Astrocyte of the spinal cord (primary cell): Measurements from ENCODE around the gene EVPL.
"Not testable (repeated sequence)": the region's sequence is repeated elsewhere in the genome, so short reads cannot be mapped to it uniquely, and the experiment has no call there.

Experiments used
- DNase-seq: peaks from one replicate; pipeline ENCODE4 v3.0.0; 2011; ENCODE audit warnings: low read depth, low spot score
- H3K4me3 ChIP-seq: 2 replicates; pipeline ENCODE4 v1.5.1; 2011; ENCODE audit warnings: low read depth, mild to moderate bottlenecking, low read length, moderate library complexity
- in situ Hi-C: cut with HindIII; loops from 2 replicates; pipeline ENCODE4 v1.10.0; 2017; ENCODE audit warnings: low sequenced_read_pairs
- TF ChIP-seq, protein P1 (sequence below): IDR thresholded peaks from 2 replicates; pipeline ENCODE4 v1.5.1; 2012; ENCODE audit warnings: low read depth, mild to moderate bottlenecking, low read length, inconsistent platforms

The EVPL gene

GRCh38 chr17:76071531-76072147, 44.5 kb upstream of the EVPL start:
- in situ Hi-C loops, result no loop called here
- TF ChIP-seq, protein P1, sequence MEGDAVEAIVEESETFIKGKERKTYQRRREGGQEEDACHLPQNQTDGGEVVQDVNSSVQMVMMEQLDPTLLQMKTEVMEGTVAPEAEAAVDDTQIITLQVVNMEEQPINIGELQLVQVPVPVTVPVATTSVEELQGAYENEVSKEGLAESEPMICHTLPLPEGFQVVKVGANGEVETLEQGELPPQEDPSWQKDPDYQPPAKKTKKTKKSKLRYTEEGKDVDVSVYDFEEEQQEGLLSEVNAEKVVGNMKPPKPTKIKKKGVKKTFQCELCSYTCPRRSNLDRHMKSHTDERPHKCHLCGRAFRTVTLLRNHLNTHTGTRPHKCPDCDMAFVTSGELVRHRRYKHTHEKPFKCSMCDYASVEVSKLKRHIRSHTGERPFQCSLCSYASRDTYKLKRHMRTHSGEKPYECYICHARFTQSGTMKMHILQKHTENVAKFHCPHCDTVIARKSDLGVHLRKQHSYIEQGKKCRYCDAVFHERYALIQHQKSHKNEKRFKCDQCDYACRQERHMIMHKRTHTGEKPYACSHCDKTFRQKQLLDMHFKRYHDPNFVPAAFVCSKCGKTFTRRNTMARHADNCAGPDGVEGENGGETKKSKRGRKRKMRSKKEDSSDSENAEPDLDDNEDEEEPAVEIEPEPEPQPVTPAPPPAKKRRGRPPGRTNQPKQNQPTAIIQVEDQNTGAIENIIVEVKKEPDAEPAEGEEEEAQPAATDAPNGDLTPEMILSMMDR, result no peak
- DNase-seq, result no peak
- peak overlapping the region; percentile 68 for H3K4me3 ChIP-seq

GRCh38 chr17:76065775-76066174, 38.7 kb upstream of the EVPL start:
- in situ Hi-C loops, result no loop called here

GRCh38 chr17:76063875-76064546, 36.9 kb upstream of the EVPL start:
- no peak overlapping the region for H3K4me3 ChIP-seq
- DNase-seq, result no peak
- TF ChIP-seq, protein P1, result no peak
- in situ Hi-C loops, result no loop called here

More at GRCh38 chr17:76065775-76066174, 38.7 kb upstream of the EVPL start:
- no peak for DNase-seq
- no peak overlapping the region for H3K4me3 ChIP-seq
- TF ChIP-seq, protein P1, result no peak

DNA sequence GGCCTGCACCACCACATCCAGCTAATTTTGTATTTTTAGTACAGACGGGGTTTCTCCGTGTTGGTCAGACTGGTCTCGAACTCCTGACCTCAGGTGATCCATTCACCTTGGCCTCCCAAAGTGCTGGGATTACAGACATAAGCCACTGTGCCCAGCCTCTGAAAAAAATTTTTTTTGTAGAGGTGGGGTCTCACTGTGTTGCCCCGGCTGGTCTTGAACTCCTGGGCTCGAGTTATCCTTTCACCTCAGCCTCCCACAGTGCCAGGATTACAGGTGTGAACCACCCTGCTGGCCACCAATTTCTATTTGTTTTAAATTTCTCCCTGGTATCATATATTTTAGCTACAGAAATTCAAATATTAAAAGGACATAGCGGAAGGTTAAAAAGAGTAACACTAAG, 31.2 kb upstream of the EVPL start:
- H3K4me3 ChIP-seq, DNase-seq, in situ Hi-C loops: not testable (repeated sequence)

GRCh38 chr17:76056882-76057281, 29.8 kb upstream of the EVPL start:
- H3K4me3 ChIP-seq, result no peak overlapping the region
- in situ Hi-C loops, result no loop called here
- TF ChIP-seq, protein P1, result no peak
- no peak for DNase-seq

GRCh38 chr17:76054112-76054476, 27.0 kb upstream of the EVPL start:
- in situ Hi-C loops, result no loop called here
- DNase-seq, result peak; percentile 62
- no peak overlapping the region for H3K4me3 ChIP-seq
- TF ChIP-seq, protein P1, result no peak
